SK-N-SH (cell line): ENCODE results near the gene PEX7. TPM values are rescaled to one million over a fixed set of nuclear protein-coding genes. Genes with fewer than 3 reads are reported as not detected.
"Not testable (repeated sequence)": the region's sequence is repeated elsewhere in the genome, so short reads cannot be mapped to it uniquely, and the experiment has no call there.

Experiments
- CTCF ChIA-PET: fragments of 300-600, 350-600 bp; formaldehyde crosslinking; extraction: SDS; loops from one replicate; lab custom pipeline; 2021; lab: Yijun Ruan, JAX
- POLR2A ChIA-PET: fragments of 350-600 bp; sonication (Branson Sonifier 250); formaldehyde crosslinking; extraction: SDS; loops from one replicate; lab custom pipeline; 2020; ENCODE audit warnings: antibody characterized with exemption, inconsistent platforms; lab: Yijun Ruan, JAX
- DNase-seq: peaks from one replicate; pipeline ENCODE4 v3.0.0; 2012
- H2AFZ ChIP-seq: fragments of 200-600 bp; sonication (generic); 2 replicates; pipeline ENCODE4 v1.8.1; 2016; ENCODE audit warnings: antibody characterized with exemption, mild to moderate bottlenecking, low read depth
- H3F3A ChIP-seq: fragments of 200-600 bp; sonication (generic); replicated peaks from 2 replicates; pipeline ENCODE3; 2016; ENCODE audit warnings: antibody characterized with exemption, mild to moderate bottlenecking; ENCODE audit not compliant: insufficient read depth
- H3K27ac ChIP-seq, 2 experiments: fragments of 200-500 bp in 1 of 2; fragments of 200-600 bp in 1 of 2; sonication (Bioruptor generic) in 1 of 2; sonication (generic), shearing (Covaris generic) in 1 of 2; 2 replicates each; pipeline versions ENCODE4 v1.5.1 to v1.6.1; 2014 to 2016; ENCODE audit warnings: low read depth in 2 of 2, inconsistent platforms in 1 of 2, low read length in 1 of 2, mild to moderate bottlenecking in 1 of 2, mixed read lengths in 1 of 2
- H3K27me3 ChIP-seq: fragments of 200-600 bp; sonication (generic), shearing (Covaris generic); 2 replicates; pipeline ENCODE4 v1.6.1; 2016; ENCODE audit warnings: mixed run types; ENCODE audit not compliant: insufficient read depth
- H3K36me3 ChIP-seq, 2 experiments: fragments of 200-500 bp in 1 of 2; fragments of 200-600 bp in 1 of 2; sonication (Bioruptor generic) in 1 of 2; sonication (generic) in 1 of 2; replicated peaks in 1 of 2; 2 replicates each; pipeline versions ENCODE3 to v1.5.1; 2014 to 2016; ENCODE audit warnings: low read length in 1 of 2, mild to moderate bottlenecking in 1 of 2; ENCODE audit not compliant: insufficient read depth in 2 of 2, control insufficient read depth in 1 of 2
- H3K4me1 ChIP-seq, 2 experiments: fragments of 200-500 bp in 1 of 2; fragments of 200-600 bp in 1 of 2; sonication (Bioruptor generic) in 1 of 2; sonication (generic), shearing (Covaris generic) in 1 of 2; 2 replicates each; pipeline versions ENCODE4 v1.5.1 to v1.6.1; 2014 to 2016; ENCODE audit warnings: low read depth in 1 of 2, low read length in 1 of 2, mixed run types in 1 of 2; ENCODE audit not compliant: insufficient read depth in 2 of 2, control insufficient read depth in 1 of 2
- H3K4me2 ChIP-seq: fragments of 200-600 bp; sonication (generic), shearing (Covaris generic); 2 replicates; pipeline ENCODE4 v1.6.1; 2017; ENCODE audit warnings: mixed run types
- H3K4me3 ChIP-seq, 2 experiments: fragments of 200-500 bp in 1 of 2; fragments of 200-600 bp in 1 of 2; sonication (Bioruptor generic) in 1 of 2; sonication (generic), shearing (Covaris generic) in 1 of 2; 2 replicates each; pipeline versions ENCODE4 v1.5.1 to v1.8.1; 2014 to 2016; ENCODE audit warnings: low read depth in 2 of 2, inconsistent platforms in 1 of 2, low read length in 1 of 2, mild to moderate bottlenecking in 1 of 2, mixed read lengths in 1 of 2, moderate library complexity in 1 of 2
- H3K79me2 ChIP-seq: fragments of 200-600 bp; sonication (generic); 2 replicates; pipeline ENCODE4 v1.8.1; 2017; ENCODE audit warnings: mild to moderate bottlenecking; ENCODE audit not compliant: insufficient read depth
- H3K9ac ChIP-seq: fragments of 200-600 bp; sonication (generic); 2 replicates; pipeline ENCODE4 v1.6.1; 2017; ENCODE audit warnings: mixed run types
- H3K9me2 ChIP-seq: fragments of 200-600 bp; sonication (generic); 2 replicates; pipeline ENCODE4 v1.6.1; 2017; ENCODE audit warnings: mixed run types
- H3K9me3 ChIP-seq: fragments of 200-600 bp; sonication (generic); 2 replicates; pipeline ENCODE4 v1.6.1; 2017; ENCODE audit warnings: mixed run types, mild to moderate bottlenecking, moderate library complexity
- H4K20me1 ChIP-seq: fragments of 200-600 bp; sonication (generic); 2 replicates; pipeline ENCODE4 v1.6.1; 2017; ENCODE audit warnings: mild to moderate bottlenecking, mixed run types; ENCODE audit not compliant: insufficient read depth
- ELF1 ChIP-seq: IDR thresholded peaks from 2 replicates; pipeline ENCODE4 v1.4.0; 2012
- GATA2 ChIP-seq: sonication (generic); formaldehyde crosslinking; IDR thresholded peaks from 2 replicates; pipeline ENCODE4 v1.5.0; 2020; ENCODE audit warnings: mild to moderate bottlenecking, missing genetic modification reagents
- JUND ChIP-seq: IDR thresholded peaks from 2 replicates; pipeline ENCODE4 v1.4.0; 2012
- MEF2A ChIP-seq: IDR thresholded peaks from 2 replicates; pipeline ENCODE4 v1.4.0; 2012; ENCODE audit warnings: low read depth, borderline replicate concordance
- MXI1 ChIP-seq: IDR thresholded peaks from 2 replicates; pipeline ENCODE4 v1.6.1; 2012; ENCODE audit warnings: mild to moderate bottlenecking, low read depth, low read length, improper control_type of control experiment
- POLR2AphosphoS5 ChIP-seq: IDR thresholded peaks from 2 replicates; pipeline ENCODE4 v1.6.1; 2012; ENCODE audit warnings: low read depth, low read length
- RCOR1 ChIP-seq: fragments of 150-350 bp; IDR thresholded peaks from 2 replicates; pipeline ENCODE4 v1.6.1; 2017; ENCODE audit warnings: antibody characterized with exemption, low read length
- RFX5 ChIP-seq: IDR thresholded peaks from 2 replicates; pipeline ENCODE4 v1.6.1; 2012; ENCODE audit warnings: mild to moderate bottlenecking, improper control_type of control experiment, low read length
- RXRA ChIP-seq: IDR thresholded peaks from 2 replicates; pipeline ENCODE4 v1.4.0; 2012; ENCODE audit warnings: low read depth, mild to moderate bottlenecking, borderline replicate concordance
- SIN3A ChIP-seq: IDR thresholded peaks from 2 replicates; pipeline ENCODE4 v1.6.1; 2012; ENCODE audit warnings: low read depth, mild to moderate bottlenecking, low read length, moderate library complexity, borderline replicate concordance
- TAF1 ChIP-seq: IDR thresholded peaks from 2 replicates; pipeline ENCODE4 v1.6.1; 2012; ENCODE audit warnings: low read depth, mild to moderate bottlenecking, low read length, moderate library complexity, borderline replicate concordance
- TEAD4 ChIP-seq: IDR thresholded peaks from 2 replicates; pipeline ENCODE4 v1.4.0; 2012; ENCODE audit warnings: mild to moderate bottlenecking, borderline replicate concordance; ENCODE audit not compliant: insufficient read depth
- YY1 ChIP-seq: IDR thresholded peaks from 2 replicates; pipeline ENCODE4 v1.4.0; 2012; ENCODE audit warnings: low read depth, mild to moderate bottlenecking
- WGBS: methylation state at CpG from one replicate; pipeline ENCODE4 v1.1.6; 2017; ENCODE audit warnings: low lambda C conversion rate; 5-methylcytosine and 5-hydroxymethylcytosine counted together
- polyA plus RNA-seq, 3 experiments: library from polyadenylated mRNA; depleted of rRNA; stranded (reverse); fragments of >200 nt; gene quantifications; 2 replicates each; pipeline ENCODE4 v1.2.3, GENCODE V29; 2012
- TF ChIP-seq, protein P1 (sequence below): IDR thresholded peaks from 2 replicates; pipeline ENCODE4 v1.4.0; 2012; ENCODE audit warnings: low read depth, borderline replicate concordance
- TF ChIP-seq, protein P2 (sequence below): IDR thresholded peaks from 2 replicates; pipeline ENCODE4 v1.6.1; 2012; ENCODE audit warnings: mild to moderate bottlenecking, low read depth, low read length, moderate library complexity
- TF ChIP-seq, protein P3 (sequence below): fragments of 150-350 bp; IDR thresholded peaks from 2 replicates; pipeline ENCODE4 v1.6.1; 2016; ENCODE audit warnings: mild to moderate bottlenecking, low read depth, low read length
- TF ChIP-seq, protein P4 (sequence below): fragments of 200-600 bp; sonication (generic); IDR thresholded peaks from 2 replicates; pipeline ENCODE4 v1.6.1; 2017; ENCODE audit warnings: antibody characterized with exemption, mild to moderate bottlenecking, moderate library complexity

Gene PEX7
- polyA plus RNA-seq, 1 of the 3 experiments (the other 2 are of a cell fraction), result 10.8 TPM

DNA sequence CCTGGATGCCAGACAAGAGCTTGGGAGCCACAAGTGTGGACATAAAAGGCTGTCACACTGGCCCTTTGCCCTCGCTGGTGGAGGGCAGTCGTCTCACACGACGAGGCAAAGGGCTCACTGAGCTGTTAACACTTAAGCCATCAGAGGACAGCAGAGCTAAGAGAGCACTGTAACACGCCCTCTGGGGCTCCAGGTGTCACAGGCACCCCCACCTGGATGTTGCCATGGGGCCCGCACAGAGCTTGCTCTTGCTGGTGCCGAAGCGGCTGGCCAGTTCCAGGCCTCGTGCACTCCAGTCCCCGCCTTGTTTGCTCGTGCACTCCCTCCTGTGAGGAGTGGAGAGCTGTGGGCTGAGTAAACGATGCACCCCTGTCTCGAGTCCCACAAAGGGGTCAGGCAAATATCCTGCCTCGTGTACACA is 137.1 kb downstream of the PEX7 start:
- no peaks in the 10 kb centered on the region for H3K79me2 ChIP-seq
- no peaks in the 10 kb centered on the region for H3K9me3 ChIP-seq
- H2AFZ ChIP-seq, result no peak overlapping the region
- H3F3A ChIP-seq, result no peaks in the 10 kb centered on the region
- CTCF ChIA-PET, result interaction anchor here (0.7 kb wide), 1 partner anchor 458 kb away, joined by 3 read pairs; no protein-coding TSS in a partner anchor
- peak overlapping the region in 1 of 2 experiments; percentile 71; a peak in 2 of 4 replicates for H3K27ac ChIP-seq
- no peak overlapping the region for H3K4me3 ChIP-seq
- no peaks in the 10 kb centered on the region for H3K9me2 ChIP-seq
- H3K27me3 ChIP-seq, result no peaks in the 10 kb centered on the region
- DNase-seq, result peak; percentile 36
- H4K20me1 ChIP-seq, result no peaks in the 10 kb centered on the region
- no peak overlapping the region for H3K9ac ChIP-seq
- no peaks in the 10 kb centered on the region for H3K36me3 ChIP-seq
- POLR2A ChIA-PET, result interaction anchor here (0.7 to 2.2 kb wide), 5 partner anchors 10 to 102 kb away, joined by 3 to 8 read pairs (median 6); partner anchors contain the start of gene SLC35D3
- 64% methylated on average over 10 of the region's 14 CpGs for WGBS
- H3K4me1 ChIP-seq, result peaks cover 0 to 19% of the 10 kb centered on the region in 2 experiments; a peak in 3 of 4 replicates
- TF ChIP-seq TEAD4 (no peak), TAF1 (no peak), ELF1 (no peak), MEF2A (no peak), GATA2 (no peak), MXI1 (no peak), POLR2AphosphoS5 (no peak), JUND (no peak), SIN3A (no peak), YY1 (no peak), RCOR1 (no peak), RFX5 (no peak), RXRA (no peak)
- TF ChIP-seq, protein P1, sequence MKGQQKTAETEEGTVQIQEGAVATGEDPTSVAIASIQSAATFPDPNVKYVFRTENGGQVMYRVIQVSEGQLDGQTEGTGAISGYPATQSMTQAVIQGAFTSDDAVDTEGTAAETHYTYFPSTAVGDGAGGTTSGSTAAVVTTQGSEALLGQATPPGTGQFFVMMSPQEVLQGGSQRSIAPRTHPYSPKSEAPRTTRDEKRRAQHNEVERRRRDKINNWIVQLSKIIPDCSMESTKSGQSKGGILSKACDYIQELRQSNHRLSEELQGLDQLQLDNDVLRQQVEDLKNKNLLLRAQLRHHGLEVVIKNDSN, result no peak
- TF ChIP-seq, protein P2, sequence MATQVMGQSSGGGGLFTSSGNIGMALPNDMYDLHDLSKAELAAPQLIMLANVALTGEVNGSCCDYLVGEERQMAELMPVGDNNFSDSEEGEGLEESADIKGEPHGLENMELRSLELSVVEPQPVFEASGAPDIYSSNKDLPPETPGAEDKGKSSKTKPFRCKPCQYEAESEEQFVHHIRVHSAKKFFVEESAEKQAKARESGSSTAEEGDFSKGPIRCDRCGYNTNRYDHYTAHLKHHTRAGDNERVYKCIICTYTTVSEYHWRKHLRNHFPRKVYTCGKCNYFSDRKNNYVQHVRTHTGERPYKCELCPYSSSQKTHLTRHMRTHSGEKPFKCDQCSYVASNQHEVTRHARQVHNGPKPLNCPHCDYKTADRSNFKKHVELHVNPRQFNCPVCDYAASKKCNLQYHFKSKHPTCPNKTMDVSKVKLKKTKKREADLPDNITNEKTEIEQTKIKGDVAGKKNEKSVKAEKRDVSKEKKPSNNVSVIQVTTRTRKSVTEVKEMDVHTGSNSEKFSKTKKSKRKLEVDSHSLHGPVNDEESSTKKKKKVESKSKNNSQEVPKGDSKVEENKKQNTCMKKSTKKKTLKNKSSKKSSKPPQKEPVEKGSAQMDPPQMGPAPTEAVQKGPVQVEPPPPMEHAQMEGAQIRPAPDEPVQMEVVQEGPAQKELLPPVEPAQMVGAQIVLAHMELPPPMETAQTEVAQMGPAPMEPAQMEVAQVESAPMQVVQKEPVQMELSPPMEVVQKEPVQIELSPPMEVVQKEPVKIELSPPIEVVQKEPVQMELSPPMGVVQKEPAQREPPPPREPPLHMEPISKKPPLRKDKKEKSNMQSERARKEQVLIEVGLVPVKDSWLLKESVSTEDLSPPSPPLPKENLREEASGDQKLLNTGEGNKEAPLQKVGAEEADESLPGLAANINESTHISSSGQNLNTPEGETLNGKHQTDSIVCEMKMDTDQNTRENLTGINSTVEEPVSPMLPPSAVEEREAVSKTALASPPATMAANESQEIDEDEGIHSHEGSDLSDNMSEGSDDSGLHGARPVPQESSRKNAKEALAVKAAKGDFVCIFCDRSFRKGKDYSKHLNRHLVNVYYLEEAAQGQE, result no peak
- TF ChIP-seq, protein P3, sequence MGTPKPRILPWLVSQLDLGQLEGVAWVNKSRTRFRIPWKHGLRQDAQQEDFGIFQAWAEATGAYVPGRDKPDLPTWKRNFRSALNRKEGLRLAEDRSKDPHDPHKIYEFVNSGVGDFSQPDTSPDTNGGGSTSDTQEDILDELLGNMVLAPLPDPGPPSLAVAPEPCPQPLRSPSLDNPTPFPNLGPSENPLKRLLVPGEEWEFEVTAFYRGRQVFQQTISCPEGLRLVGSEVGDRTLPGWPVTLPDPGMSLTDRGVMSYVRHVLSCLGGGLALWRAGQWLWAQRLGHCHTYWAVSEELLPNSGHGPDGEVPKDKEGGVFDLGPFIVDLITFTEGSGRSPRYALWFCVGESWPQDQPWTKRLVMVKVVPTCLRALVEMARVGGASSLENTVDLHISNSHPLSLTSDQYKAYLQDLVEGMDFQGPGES, result no peak
- TF ChIP-seq, protein P4, sequence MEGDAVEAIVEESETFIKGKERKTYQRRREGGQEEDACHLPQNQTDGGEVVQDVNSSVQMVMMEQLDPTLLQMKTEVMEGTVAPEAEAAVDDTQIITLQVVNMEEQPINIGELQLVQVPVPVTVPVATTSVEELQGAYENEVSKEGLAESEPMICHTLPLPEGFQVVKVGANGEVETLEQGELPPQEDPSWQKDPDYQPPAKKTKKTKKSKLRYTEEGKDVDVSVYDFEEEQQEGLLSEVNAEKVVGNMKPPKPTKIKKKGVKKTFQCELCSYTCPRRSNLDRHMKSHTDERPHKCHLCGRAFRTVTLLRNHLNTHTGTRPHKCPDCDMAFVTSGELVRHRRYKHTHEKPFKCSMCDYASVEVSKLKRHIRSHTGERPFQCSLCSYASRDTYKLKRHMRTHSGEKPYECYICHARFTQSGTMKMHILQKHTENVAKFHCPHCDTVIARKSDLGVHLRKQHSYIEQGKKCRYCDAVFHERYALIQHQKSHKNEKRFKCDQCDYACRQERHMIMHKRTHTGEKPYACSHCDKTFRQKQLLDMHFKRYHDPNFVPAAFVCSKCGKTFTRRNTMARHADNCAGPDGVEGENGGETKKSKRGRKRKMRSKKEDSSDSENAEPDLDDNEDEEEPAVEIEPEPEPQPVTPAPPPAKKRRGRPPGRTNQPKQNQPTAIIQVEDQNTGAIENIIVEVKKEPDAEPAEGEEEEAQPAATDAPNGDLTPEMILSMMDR, result no peak
- H3K4me2 ChIP-seq, result no peak overlapping the region

DNA sequence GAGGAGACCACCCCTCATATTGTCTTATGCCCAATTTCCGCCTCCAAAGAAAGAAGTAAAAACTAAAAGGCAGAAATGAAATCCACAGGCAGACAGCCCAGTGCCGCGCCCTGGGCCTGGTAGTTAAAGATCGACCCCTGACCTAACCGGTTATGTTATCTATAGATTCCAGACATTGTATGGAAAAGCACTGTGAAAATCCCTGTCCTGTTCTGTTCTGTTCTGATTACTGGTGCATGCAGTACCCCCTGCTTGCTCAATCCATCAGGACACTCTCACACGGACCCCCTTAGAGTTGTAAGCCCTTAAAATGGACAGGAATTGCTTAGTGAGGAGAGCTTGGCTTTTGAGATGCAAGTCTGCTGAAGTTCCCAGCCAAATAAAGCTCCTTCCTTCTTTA is 137.5 kb downstream of the PEX7 start:
- not testable (repeated sequence) for H3K79me2 ChIP-seq, DNase-seq, H3K9me3 ChIP-seq, H3K36me3 ChIP-seq, H2AFZ ChIP-seq, H3K9me2 ChIP-seq, H3K4me2 ChIP-seq, H4K20me1 ChIP-seq, H3K27me3 ChIP-seq, H3K4me3 ChIP-seq, H3K9ac ChIP-seq, H3F3A ChIP-seq
- POLR2A ChIA-PET, result interaction anchor here (0.7 to 2.2 kb wide), 5 partner anchors 9 to 102 kb away, joined by 3 to 8 read pairs (median 6); partner anchors contain the start of gene SLC35D3
- WGBS, result 78% methylated on average over 6 of the region's 6 CpGs
- CTCF ChIA-PET, result interaction anchor here (0.7 to 1.3 kb wide), 3 partner anchors 9 to 459 kb away, joined by 3 to 4 read pairs (median 4); partner anchors contain the start of gene SLC35D3
- Histone ChIP-seq H3K27ac (peak overlapping the region in 1 of 2 experiments; percentile 71; a peak in 1 of 4 replicates), H3K4me1 (peaks cover 0 to 19% of the 10 kb centered on the region in 2 experiments; a peak in 3 of 4 replicates)
